Body of pancreas (tissue), 4 donors: ENCODE results near the gene CTTNBP2NL. TPM values are rescaled to one million over a fixed set of nuclear protein-coding genes. Genes with fewer than 3 reads are reported as not detected.

ENCODE experiments used
- ATAC-seq: fragments of 150-250 bp; one replicate; pipeline ENCODE4 v1.9.1; 2016
- DNase-seq, 4 donors: peaks; one replicate each; pipeline ENCODE4 v3.0.0-alpha.2; 2019
- H3K27ac ChIP-seq, 4 donors: fragments of 200-600 bp; sonication (generic); 1 replicate in 3 of 4; 2 replicates in 1 of 4; pipeline versions ENCODE4 v1.5.1 to v1.6.1; 2016 to 2019; ENCODE audit warnings: mild to moderate bottlenecking in 1 of 4, mixed read lengths in 1 of 4, moderate library complexity in 1 of 4
- H3K27me3 ChIP-seq, 2 donors: fragments of 200-600 bp; sonication (generic); one replicate each; pipeline ENCODE4 v1.6.0; 2016; ENCODE audit warnings: mild to moderate bottlenecking in 1 of 2
- H3K36me3 ChIP-seq, 2 donors: fragments of 200-600 bp; sonication (generic); replicated peaks in 1 of 2; 2 replicates each; pipeline ENCODE4 v1.5.1; 2016; ENCODE audit warnings: low read depth in 2 of 2; ENCODE audit not compliant: insufficient read depth in 1 of 2
- H3K4me1 ChIP-seq: fragments of 200-600 bp; sonication (generic); one replicate; pipeline ENCODE4 v1.6.0; 2016
- H3K4me3 ChIP-seq, 2 donors: fragments of 200-600 bp; sonication (generic); 1 replicate in 1 of 2; 2 replicates in 1 of 2; pipeline ENCODE4 v1.5.1; 2016 to 2019
- H3K9me3 ChIP-seq, 3 donors: fragments of 200-600 bp; sonication (generic); 1 replicate in 2 of 3; 2 replicates in 1 of 3; pipeline ENCODE4 v1.5.1; 2016
- POLR2A ChIP-seq, 3 donors: fragments of 450-650 bp; IDR thresholded peaks; one replicate each; pipeline ENCODE4 v1.6.1; 2016; ENCODE audit warnings: antibody characterized with exemption in 3 of 3, mild to moderate bottlenecking in 2 of 3
- WGBS, 2 donors: methylation state at CpG; one replicate each; pipeline ENCODE4 v1.1.5; 2017; 5-methylcytosine and 5-hydroxymethylcytosine counted together
- intact Hi-C: fragments of 100-400 bp; cut with DNase I; formaldehyde crosslinking; loops from one replicate; pipeline ENCODE4 v1.15.1; 2023
- total RNA-seq, 2 donors: library from RNA; depleted of rRNA; stranded (reverse); fragments of >200 nt; gene quantifications; one replicate each; pipeline ENCODE4 v1.1.0, GENCODE V29; 2016
- TF ChIP-seq, protein P1 (sequence below), 7 experiments: fragments of 450-650 bp in 4 of 7; fragments of 200-600 bp in 3 of 7; sonication (generic) in 3 of 7; IDR thresholded peaks; one replicate each; pipeline ENCODE4 v1.5.1; 2016 to 2019; ENCODE audit warnings: antibody characterized with exemption in 7 of 7

Gene CTTNBP2NL
- total RNA-seq, 2 donors from 2014 or later, result 8.6 to 15.2 TPM

DNA sequence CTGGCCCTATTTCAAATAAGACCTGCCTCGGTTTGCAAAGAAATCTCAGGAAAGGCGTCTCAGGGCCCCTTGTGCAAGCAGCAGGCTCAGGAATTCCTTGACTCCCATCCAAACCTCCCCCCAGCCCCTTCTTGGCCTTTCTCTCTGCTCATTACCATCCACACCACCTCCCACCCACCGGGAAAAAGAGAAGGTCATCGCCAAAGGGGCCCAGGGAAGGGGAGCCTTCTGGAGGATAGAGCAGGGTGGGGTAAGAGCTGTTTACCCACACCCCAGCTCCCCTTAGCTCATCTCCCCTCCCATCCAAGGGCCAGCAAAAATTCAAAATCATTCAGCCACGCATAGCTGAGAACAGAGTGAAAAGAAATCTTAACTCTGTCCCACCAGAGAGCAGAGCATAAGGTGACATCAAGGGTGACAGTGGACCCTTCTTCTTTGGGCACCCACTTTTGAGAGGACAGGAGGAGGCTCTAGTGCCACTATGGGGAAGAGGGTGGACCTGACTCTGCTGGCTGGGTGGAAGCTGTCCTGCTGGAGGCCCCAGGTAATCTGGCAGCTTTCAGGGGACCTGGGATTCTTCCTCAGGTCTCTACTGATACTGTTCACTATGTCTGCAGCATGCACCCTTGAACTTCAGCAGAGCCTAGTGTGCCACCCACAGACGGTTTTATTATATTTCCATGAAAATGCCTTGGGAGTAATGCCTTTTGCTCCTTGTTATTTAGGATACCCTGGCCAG is 108.8 kb downstream of the CTTNBP2NL start:
- WGBS, 2 donors, result 54 to 70% methylated on average over 6 of the region's 6 CpGs
- peaks cover 31% of the 10 kb centered on the region for H3K4me1 ChIP-seq
- DNase-seq, result no peak
- intact Hi-C loops, result no loop called here
- no peaks in the 10 kb centered on the region for H3K36me3 ChIP-seq
- ATAC-seq, result no peak
- no peaks in the 10 kb centered on the region for H3K9me3 ChIP-seq
- TF ChIP-seq, protein P1, sequence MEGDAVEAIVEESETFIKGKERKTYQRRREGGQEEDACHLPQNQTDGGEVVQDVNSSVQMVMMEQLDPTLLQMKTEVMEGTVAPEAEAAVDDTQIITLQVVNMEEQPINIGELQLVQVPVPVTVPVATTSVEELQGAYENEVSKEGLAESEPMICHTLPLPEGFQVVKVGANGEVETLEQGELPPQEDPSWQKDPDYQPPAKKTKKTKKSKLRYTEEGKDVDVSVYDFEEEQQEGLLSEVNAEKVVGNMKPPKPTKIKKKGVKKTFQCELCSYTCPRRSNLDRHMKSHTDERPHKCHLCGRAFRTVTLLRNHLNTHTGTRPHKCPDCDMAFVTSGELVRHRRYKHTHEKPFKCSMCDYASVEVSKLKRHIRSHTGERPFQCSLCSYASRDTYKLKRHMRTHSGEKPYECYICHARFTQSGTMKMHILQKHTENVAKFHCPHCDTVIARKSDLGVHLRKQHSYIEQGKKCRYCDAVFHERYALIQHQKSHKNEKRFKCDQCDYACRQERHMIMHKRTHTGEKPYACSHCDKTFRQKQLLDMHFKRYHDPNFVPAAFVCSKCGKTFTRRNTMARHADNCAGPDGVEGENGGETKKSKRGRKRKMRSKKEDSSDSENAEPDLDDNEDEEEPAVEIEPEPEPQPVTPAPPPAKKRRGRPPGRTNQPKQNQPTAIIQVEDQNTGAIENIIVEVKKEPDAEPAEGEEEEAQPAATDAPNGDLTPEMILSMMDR (IDR thresholded peaks at IDR 0.05), result no peak
- no peak for TF ChIP-seq POLR2A (IDR thresholded peaks at IDR 0.05)
- peaks cover 0 to 10% of the 10 kb centered on the region in 2 donors for H3K27me3 ChIP-seq
- H3K4me3 ChIP-seq, result no peak overlapping the region
- no peak overlapping the region for H3K27ac ChIP-seq

DNA sequence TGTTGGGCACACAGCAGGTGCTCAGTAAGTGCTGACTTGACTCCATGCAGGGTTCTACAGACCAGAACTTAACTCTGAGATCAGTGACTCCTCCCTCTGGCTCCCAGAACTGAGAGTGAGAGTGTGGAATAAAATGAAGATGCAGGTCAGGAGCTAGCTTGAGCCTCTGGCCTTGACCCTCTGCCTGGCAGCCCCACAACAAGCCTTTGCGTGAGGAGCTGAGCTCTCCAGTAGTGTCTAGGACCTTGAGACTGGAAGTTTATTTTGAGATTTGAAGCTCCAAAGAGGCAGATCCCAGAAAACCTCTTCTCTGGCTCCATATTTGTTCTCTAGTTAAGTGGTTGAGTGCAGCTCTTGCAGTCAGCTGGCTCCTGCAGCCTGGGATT is 109.4 kb downstream of the CTTNBP2NL start:
- DNase-seq (no peak), ATAC-seq (no peak)
- Histone ChIP-seq H3K4me3 (no peak overlapping the region), H3K4me1 (peaks cover 31% of the 10 kb centered on the region), H3K9me3 (no peaks in the 10 kb centered on the region), H3K27me3 (peaks cover 0 to 10% of the 10 kb centered on the region in 2 donors), H3K27ac (no peak overlapping the region), H3K36me3 (no peaks in the 10 kb centered on the region)
- TF ChIP-seq, protein P1 (IDR thresholded peaks at IDR 0.05), result no peak
- no peak for TF ChIP-seq POLR2A (IDR thresholded peaks at IDR 0.05)
- intact Hi-C loops, result no loop called here
- 25 to 80% methylated on average over 1 of the region's 1 CpG for WGBS, 2 donors

- 57 to 88% methylated on average over 3 of the region's 3 CpGs for WGBS, 2 donors
- peaks cover 31% of the 10 kb centered on the region for H3K4me1 ChIP-seq
- DNase-seq (no peak), ATAC-seq (no peak)
- H3K36me3 ChIP-seq, result no peaks in the 10 kb centered on the region
- no peak overlapping the region for H3K27ac ChIP-seq
- H3K4me3 ChIP-seq, result no peak overlapping the region
- TF ChIP-seq, protein P1 (IDR thresholded peaks at IDR 0.05), result no peak
- no peaks in the 10 kb centered on the region for H3K9me3 ChIP-seq
- H3K27me3 ChIP-seq, result peaks cover 0 to 10% of the 10 kb centered on the region in 2 donors
- intact Hi-C loops, result no loop called here
Measured at GRCh38 chr1:112505878-112506277, 109.9 kb downstream of the CTTNBP2NL start.

- Histone ChIP-seq H3K27me3 (peaks cover 0 to 10% of the 10 kb centered on the region in 2 donors), H3K9me3 (no peaks in the 10 kb centered on the region), H3K27ac (no peak overlapping the region), H3K36me3 (no peaks in the 10 kb centered on the region), H3K4me3 (no peak overlapping the region), H3K4me1 (peaks cover 31% of the 10 kb centered on the region)
- ATAC-seq (no peak), DNase-seq (no peak)
- WGBS, 2 donors, result 71 to 85% methylated on average over 1 to 2 of the region's 2 CpGs
- intact Hi-C loops, result no loop called here
- TF ChIP-seq, protein P1 (IDR thresholded peaks at IDR 0.05), result no peak
- no peak for TF ChIP-seq POLR2A (IDR thresholded peaks at IDR 0.05)
Measured at GRCh38 chr1:112506306-112506705, 110.3 kb downstream of the CTTNBP2NL start.

GRCh38 chr1:112506731-112507130 is 110.7 kb downstream of the CTTNBP2NL start:
- no peaks in the 10 kb centered on the region for H3K9me3 ChIP-seq
- peaks cover 0 to 10% of the 10 kb centered on the region in 2 donors for H3K27me3 ChIP-seq
- H3K4me3 ChIP-seq, result no peak overlapping the region
- no peak for DNase-seq
- H3K27ac ChIP-seq, result no peak overlapping the region
- H3K4me1 ChIP-seq, result peaks cover 27% of the 10 kb centered on the region
- TF ChIP-seq, protein P1 (IDR thresholded peaks at IDR 0.05), result no peak
- no peak for TF ChIP-seq POLR2A (IDR thresholded peaks at IDR 0.05)
- H3K36me3 ChIP-seq, result no peaks in the 10 kb centered on the region
- intact Hi-C loops, result no loop called here
- no peak for ATAC-seq
- WGBS, 2 donors, result 92 to 93% methylated on average over 8 of the region's 8 CpGs
